SU-DHL-6 (cell line): ENCODE measurements around the gene RAB14.

Source experiments
- EZH2phosphoT487 ChIP-seq: fragments of 200-600 bp; sonication (generic), shearing (Covaris generic); conservative IDR thresholded peaks from 2 replicates; pipeline ENCODE4 v1.6.1; 2018; ENCODE audit warnings: mild to moderate bottlenecking, antibody characterized with exemption, low read length, moderate library complexity, mixed read lengths
- TF ChIP-seq, protein P1 (sequence below): fragments of 200-600 bp; sonication (generic); IDR thresholded peaks from one replicate; pipeline ENCODE4 v1.5.1; 2017; ENCODE audit warnings: antibody characterized with exemption, mild to moderate bottlenecking, low read length, moderate library complexity; ENCODE audit not compliant: insufficient read depth, poor library complexity, severe bottlenecking

DNA sequence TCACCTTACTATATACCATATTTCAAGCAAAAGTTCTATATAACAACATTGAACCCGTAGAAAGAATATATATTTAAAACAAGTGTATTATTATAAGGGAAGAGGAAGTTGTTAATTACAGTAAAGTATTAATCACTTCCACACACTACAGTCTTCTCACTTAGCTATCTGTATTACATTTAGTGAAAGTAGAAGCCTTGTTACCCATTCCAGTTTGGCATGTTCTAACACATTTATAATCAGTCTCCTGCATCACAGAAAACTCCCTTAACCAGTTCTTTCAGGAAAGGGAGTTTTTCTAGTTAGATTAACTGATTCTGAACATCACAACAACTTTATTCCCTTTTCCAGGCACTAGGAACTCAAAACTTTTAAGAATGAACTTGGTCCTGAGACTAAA, 6.9 kb downstream of the RAB14 start:
- TF ChIP-seq, protein P1, sequence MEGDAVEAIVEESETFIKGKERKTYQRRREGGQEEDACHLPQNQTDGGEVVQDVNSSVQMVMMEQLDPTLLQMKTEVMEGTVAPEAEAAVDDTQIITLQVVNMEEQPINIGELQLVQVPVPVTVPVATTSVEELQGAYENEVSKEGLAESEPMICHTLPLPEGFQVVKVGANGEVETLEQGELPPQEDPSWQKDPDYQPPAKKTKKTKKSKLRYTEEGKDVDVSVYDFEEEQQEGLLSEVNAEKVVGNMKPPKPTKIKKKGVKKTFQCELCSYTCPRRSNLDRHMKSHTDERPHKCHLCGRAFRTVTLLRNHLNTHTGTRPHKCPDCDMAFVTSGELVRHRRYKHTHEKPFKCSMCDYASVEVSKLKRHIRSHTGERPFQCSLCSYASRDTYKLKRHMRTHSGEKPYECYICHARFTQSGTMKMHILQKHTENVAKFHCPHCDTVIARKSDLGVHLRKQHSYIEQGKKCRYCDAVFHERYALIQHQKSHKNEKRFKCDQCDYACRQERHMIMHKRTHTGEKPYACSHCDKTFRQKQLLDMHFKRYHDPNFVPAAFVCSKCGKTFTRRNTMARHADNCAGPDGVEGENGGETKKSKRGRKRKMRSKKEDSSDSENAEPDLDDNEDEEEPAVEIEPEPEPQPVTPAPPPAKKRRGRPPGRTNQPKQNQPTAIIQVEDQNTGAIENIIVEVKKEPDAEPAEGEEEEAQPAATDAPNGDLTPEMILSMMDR = no peak
- TF ChIP-seq EZH2phosphoT487 = no peak
